Activated CD4-positive, CD25-positive, alpha-beta regulatory T cell treated with anti-CD3 and anti-CD28 coated beads, Interleukin-2, amount 50 U/mL, for 24 hours (primary cell): ENCODE results near the gene CHKA.

ENCODE experiments used
- ATAC-seq, 2 donors: fragments of 150-1000 bp; cut with Tn5 transposase; one replicate each; pipeline ENCODE4 v1.10.0; 2021; ENCODE audit warnings: mild to moderate bottlenecking in 1 of 2, moderate library complexity in 1 of 2

The CHKA gene

GRCh38 chr11:68043349-68044144 lies 77.6 kb downstream of the CHKA start:
- no peak for ATAC-seq

GRCh38 chr11:68043029-68043348 lies 78.2 kb downstream of the CHKA start:
- no peak for ATAC-seq

- ATAC-seq = no peak
These were observed 78.8 kb downstream of the CHKA start for GRCh38 chr11:68042219-68043028.

GRCh38 chr11:68041617-68042218 lies 79.5 kb downstream of the CHKA start:
- no peak for ATAC-seq

GRCh38 chr11:68040957-68041591 lies 80.1 kb downstream of the CHKA start:
- no peak for ATAC-seq

DNA sequence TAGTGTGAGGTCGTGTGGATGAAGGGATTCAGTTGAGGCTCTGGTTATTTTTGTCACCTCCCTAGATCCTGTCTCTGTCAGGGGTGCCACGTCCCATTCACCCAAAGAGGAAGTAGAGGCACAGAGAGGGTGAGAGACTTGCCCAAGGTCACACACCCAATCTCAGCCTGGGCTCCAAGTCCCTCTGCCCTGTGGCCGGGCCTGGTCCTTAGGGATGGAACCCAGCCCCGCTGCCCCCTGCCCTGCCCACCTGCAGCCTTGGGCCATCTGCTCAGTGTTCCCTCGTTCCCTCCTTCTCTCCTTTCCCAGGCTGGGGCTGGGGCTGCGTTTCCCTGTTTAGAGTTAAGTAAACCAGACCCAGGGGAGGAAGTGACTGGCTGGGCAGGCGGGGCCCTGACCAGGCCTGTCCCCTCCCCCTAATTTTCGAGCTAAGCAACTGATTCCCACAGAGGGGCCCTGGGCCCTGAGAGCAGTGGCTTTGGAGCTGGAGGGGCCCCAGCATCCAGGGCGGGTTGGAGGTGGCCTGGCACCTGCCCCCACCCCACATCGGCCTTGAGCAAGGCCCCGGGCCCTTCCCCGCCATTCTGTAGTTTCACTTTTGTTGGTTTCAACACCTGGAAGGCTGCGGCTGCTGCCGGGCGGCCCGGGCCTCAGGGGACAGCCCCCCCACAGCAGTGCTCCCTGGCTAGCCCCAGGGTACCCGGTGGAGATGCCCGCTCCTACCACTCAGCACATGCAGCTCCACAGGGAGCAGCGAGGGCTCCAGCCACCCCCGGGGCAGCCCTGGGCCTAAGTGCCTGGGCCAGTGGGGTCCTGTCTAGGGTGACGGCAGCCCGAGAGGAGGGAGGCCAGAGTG lies 80.9 kb downstream of the CHKA start:
- ATAC-seq = peak; percentile 64 to 68

- ATAC-seq = peak in 1 of 2 donors; percentile 2
These were observed 81.6 kb downstream of the CHKA start for GRCh38 chr11:68039526-68040086.

DNA sequence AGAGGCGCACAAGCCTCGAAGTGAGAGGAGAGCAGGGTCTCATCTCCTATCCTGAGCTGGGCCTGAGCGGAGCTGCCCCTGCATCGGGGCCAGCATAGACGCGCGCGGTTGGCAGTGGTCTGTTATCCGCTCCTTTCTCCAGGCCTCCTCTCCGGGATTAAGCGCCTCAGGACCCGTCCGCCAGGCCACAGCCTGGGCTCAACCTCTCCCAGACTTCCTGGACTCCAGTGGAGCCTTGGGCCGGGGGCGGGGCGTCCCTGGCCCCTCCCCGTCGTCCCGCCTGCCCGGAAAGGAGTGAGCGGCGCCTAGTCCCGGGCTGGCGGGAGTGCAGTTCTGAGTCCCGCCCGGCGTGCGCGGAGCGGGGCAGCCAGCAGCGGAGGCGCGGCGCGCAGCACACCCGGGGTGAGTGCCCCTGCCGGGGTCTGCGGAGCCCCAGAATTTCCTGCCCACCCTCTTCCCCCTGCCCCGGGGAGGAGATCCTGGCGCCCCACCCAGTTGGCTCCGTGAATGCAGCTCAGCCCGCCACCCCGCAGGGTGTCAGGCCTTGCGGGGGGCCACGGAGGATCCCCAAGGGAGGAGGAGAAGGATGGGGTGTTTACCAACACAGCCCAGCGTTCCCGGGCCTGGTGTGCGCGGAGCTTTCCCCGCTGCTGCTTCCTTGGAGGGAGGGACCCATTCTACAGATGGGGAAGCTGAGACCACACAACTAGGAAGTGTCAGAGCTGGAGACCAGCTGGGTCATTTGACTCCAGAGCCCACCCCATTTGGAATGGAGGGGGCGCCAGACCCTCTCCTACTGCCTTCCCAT lies 82.3 kb downstream of the CHKA start, which contains the start of gene TCIRG1:
TSS of gene TCIRG1 (plus strand) at position 308 of the 808 bp plus-strand sequence. CDS start 2,247 bp downstream, outside the sequence.
- ATAC-seq = peak; percentile 65 to 66

- ATAC-seq = no peak
These were observed 82.9 kb downstream of the CHKA start for GRCh38 chr11:68038226-68038717.

GRCh38 chr11:68037411-68038225 lies 83.6 kb downstream of the CHKA start:
- no peak for ATAC-seq

GRCh38 chr11:68036717-68037239 lies 84.4 kb downstream of the CHKA start:
- peak; percentile 9 to 40 for ATAC-seq

DNA sequence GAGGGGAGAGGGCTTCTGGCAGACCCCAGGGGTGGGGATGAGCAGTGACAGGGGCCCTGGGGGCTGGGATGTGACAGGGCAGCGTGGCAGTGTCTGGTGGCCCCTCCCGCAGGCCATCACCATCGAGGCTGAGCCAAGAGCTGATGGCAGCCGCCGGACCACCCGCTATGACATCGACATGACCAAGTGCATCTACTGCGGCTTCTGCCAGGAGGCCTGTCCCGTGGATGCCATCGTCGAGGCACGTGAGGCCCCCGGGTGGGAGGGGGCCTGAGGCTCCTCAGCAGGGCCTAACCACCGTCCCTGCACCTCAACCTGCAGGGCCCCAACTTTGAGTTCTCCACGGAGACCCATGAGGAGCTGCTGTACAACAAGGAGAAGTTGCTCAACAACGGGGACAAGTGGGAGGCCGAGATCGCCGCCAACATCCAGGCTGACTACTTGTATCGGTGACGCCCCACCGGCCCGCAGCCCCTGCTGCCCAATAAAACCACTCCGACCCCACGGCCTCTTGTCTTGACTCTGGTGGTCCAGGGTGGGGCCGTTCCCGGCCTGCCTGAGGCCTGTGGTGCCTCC lies 85.0 kb downstream of the CHKA start:
- ATAC-seq = no peak

DNA sequence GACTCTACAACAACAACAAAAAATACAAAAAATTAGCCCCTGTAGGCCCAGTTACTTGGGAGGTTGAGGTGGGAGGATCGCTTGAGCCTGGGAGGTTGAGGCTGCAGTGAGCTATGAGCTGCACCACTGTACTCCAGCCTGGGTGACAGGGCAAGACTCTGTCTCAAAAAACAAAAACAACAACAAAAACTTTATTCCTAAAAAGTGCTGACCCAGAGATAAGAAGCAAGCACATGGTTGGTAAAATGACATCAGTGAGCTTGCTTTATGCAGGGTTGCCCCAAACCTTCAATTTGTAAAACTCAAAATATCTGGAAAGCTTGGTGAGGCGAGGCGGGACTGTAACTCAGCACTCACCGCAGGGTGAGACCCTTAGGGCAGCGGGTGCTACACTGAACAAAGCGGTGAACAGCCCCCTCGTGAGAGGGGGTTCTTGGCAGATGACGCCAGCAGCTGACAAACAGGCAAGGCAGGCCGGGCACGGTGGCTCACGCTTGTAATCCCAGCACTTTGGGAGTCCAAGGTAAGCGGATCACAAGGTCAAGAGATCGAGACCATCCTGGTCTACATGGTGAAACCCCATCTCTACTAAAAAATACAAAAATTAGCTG lies 85.8 kb downstream of the CHKA start:
- ATAC-seq = no peak

DNA sequence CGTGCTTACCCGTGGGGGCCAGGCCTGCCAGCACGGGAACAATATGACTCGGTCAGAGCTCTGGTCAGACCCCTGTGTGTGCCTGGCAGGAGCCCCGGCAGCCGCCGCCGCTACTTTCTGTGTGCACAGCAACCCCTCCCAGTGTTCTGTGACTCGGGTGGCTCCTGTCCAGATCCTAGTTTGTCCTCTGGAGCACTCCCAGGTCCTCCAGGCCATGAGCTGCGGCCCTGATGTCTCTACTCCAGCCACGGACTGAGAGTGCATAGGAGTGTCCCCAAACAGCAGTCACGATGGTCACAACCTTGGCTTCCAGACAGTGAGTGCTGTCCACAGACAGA lies 87.5 kb downstream of the CHKA start:
- ATAC-seq = no peak

DNA sequence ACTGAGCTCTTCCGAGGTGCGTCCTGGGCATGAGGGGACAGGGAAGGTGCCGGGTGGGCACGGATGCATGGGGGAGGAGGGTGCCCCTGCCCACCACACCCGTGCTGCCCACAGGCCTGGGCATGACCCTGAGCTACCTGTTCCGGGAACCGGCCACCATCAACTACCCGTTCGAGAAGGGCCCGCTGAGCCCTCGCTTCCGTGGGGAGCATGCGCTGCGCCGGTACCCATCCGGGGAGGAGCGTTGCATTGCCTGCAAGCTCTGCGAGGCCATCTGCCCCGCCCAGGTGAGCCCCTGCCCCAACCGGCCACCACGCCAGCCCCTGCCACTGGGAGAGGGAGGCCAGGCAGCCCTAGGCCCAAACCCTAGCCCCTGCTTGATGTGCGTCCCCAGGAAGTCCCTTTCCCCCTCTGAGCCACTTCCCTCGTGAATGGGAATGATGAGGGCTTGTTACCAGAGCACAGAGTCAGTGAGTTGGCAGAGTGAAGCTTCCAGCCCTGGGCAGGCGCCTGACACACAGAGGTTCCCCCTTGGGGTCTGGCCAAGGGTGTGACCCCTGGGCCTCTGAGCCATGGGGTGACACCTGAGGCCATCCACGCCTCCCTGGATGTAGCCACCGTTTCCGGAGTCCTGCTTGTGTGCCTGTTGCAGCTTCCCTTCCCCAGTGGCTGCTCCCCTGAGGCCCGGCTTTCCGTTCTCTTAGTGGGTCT lies 88.0 kb downstream of the CHKA start:
- ATAC-seq = no peak

DNA sequence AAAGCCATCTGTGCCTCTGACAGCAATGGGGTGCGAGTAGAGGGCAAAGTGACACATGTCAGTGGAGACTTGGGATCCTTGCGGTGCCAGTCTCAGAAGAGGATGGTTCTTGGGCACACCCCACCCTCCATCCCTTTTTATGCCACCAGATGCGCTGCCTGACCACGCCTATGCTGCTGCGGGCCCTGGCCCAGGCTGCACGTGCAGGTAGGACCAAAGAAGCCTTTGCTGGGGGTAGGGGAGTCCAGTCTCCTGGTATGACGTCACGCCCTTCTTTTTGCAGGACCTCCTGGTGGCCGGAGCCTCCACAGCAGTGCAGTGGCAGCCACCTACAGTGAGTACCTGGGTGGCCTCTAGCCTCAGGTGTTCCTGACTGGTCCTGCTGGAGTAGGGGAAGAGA lies 89.2 kb downstream of the CHKA start:
- no peak for ATAC-seq

GRCh38 chr11:68031144-68031464 lies 90.1 kb downstream of the CHKA start:
- no peak for ATAC-seq
